A172 (cell line): Measurements from ENCODE around the gene TRIM7. TPM values are rescaled to one million over a fixed set of nuclear protein-coding genes. Genes with fewer than 3 reads are reported as not detected.
"Not testable (repeated sequence)": the region's sequence is repeated elsewhere in the genome, so short reads cannot be mapped to it uniquely, and the experiment has no call there.

Experiments
- DNase-seq: peaks from one replicate; pipeline ENCODE4 v3.0.0-alpha.2; 2015; ENCODE audit warnings: low spot score
- total RNA-seq: library from RNA; depleted of rRNA; stranded (reverse); fragments of >200 nt; shearing (Covaris generic); gene quantifications from 2 replicates; pipeline ENCODE4 v1.2.3, GENCODE V29; 2014; rRNA removed

The TRIM7 gene
- total RNA-seq, 1 experiment from 2014 or later: 19.0 TPM

- peak; percentile 92 for DNase-seq
These were observed 52.6 kb downstream of the TRIM7 start for GRCh38 chr5:181152406-181152805.

DNA sequence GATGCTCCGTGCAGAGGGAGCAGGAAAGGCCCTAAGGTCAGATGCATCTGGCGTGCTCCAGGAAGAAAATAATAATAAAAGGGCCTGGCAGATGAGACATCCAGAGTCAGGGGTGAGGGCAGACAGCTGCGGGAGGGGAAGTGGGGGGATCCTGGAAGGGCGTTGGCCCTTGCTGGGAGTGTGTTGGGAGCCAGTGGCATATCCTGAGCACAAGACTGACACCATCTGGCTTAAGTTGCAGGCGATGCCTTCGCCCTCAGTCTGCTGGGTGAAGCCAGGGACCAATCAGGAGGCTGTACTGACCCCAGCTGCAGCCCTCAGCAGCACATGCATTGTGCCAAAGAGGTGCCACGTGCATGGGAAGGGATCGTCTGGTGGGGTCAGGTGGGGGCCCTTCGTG is 53.9 kb downstream of the TRIM7 start:
- DNase-seq: no peak

DNA sequence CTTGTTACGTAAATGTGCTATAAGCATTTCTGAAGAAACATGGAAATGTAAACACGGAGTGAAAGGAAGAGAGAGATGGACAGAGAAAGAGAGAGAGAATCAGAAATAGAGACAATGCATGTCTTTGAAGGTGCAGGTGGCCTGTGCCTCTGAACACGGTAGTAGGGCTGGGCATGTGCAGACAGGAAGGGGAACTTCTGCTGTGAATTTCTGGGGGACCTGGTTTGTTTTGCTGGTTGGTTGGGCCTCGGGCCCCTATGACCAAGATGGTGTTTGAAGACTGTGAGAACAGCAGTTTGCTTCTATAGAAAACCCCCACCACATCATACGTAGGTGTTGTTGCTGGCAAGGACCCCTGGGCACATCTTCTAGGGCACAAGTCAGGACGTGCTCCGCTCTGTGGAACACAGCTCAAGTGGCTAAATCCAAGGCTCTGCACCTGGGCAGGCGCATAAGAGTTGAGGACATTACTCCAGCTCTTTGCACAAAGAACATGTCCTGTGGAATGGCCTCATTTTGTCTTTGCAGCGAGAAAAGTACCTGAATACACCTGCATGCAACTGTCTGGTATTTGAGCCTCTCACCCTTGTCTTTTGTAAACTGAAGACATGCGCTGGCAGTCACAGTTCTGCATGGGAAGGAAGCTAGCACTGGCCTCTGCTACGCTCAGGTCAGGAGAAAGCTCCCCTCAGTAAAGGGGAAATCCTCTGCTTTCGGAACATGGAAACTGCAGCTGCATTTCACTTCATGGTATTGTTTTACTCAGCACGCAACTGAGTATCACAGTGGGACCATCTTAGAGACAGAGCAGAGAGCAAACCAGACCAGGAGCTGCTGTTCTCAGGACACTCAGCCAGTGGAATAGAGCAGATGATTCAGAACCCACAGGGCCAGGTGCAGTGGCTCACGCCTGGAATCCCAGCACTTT is 54.9 kb downstream of the TRIM7 start:
- DNase-seq: no peak

GRCh38 chr5:181149355-181149754 is 55.6 kb downstream of the TRIM7 start:
- DNase-seq: no peak

DNA sequence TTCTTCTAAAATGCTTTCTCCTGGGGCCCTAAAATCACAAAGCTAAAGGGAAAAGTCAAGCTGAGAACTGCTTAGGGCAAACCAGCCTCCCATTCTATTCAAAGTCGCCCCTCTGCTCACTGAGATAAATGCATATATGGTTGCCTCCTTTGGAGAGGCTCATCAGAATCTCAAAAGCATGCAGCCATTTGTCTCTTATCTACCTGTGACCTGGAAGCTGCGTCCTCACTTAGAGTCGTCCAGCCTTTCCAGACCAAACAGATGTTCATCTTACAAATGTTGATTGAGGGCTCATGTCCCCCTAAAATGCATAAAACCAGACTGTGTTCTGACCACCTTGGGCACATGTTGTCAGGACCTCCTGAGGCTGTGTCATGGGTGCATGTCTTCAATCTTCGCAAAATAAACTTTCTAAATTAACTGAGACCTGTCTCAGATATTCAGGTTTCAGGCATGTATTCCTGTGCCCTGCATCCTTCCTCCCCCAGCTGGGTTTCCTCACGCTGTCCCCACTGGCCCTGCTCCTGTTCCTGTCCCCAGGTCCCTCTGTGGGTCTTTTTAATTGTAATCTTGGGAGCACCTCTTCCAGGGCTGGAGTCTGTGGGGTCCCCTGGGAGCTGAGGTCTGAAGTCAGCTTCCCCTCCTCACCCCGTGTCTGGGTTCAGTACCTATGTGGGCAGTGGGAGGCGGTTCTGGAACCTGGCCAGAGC is 57.9 kb downstream of the TRIM7 start, which contains the start of gene OR2V2:
Gene OR2V2 (plus strand): TSS at position 660 of the 710 bp plus-strand sequence. CDS start 7,357 bp downstream, outside the sequence.
- not testable (repeated sequence) for DNase-seq

DNA sequence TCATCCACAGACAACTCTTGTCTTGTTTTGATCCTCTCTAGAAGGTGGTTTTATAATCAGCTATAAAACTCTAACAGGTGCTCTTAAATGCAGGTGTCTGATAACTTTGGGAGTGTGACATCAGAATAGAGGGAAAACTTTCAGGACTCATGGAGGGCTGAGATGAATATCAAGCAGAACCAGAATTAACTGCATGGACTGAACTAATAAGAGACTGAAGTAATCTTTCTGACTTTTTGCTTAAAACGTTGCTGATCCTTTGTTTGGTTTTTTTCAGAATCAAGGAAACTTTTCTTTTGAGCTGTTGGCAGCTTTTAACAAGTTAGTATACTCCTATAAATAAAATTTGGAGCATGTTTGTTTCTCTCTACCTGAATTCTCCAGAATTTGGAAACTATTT is 59.9 kb downstream of the TRIM7 start:
- no peak for DNase-seq

Other genes with a start within 250 kb of the TRIM7 start
- gene BTNL3, start 216.3 kb downstream of the TRIM7 start, total RNA-seq: not detected in 2 replicates
- gene BTNL9, start 164.9 kb downstream of the TRIM7 start, total RNA-seq: not detected in 2 replicates
- gene OR2V1, start 74.0 kb downstream of the TRIM7 start, total RNA-seq: not detected in 2 replicates
- not detected in 2 replicates for gene OR2V2, start 57.6 kb downstream of the TRIM7 start, total RNA-seq
- 10.3 and 18.2 TPM in 2 replicates for gene TRIM41, start 18.1 kb upstream of the TRIM7 start, total RNA-seq
- 2,696 and 2,799 TPM in 2 replicates for gene RACK1, start 38.7 kb upstream of the TRIM7 start, total RNA-seq
- gene TRIM52, start 55.9 kb upstream of the TRIM7 start, total RNA-seq: 8.5 and 13.2 TPM in 2 replicates
- gene OR4F3, start 162.1 kb upstream of the TRIM7 start, total RNA-seq: not detected in 2 replicates